ENCODE results near the gene C5orf52. TPM values are rescaled to one million over a fixed set of nuclear protein-coding genes. Genes with fewer than 3 reads are reported as not detected.
"Not testable (repeated sequence)": the region's sequence is repeated elsewhere in the genome, so short reads cannot be mapped to it uniquely, and the experiment has no call there.

Gene C5orf52
- total RNA-seq, 2 experiments from 2014 or later, result not detected

- peaks cover 12% of the 10 kb centered on the region for H3K27me3 Mint-ChIP-seq
- no peak overlapping the region for H3K27ac Mint-ChIP-seq
- ChIA-PET CTCF (interaction anchor here (0.8 to 1.7 kb wide), 3 partner anchors 19 to 74 kb away, joined by 3 to 10 read pairs (median 3); partner anchors contain the start of gene LSM11), POLR2A (interaction anchor here (1.6 to 2.0 kb wide), 3 partner anchors 69 to 74 kb away, joined by 4 to 6 read pairs (median 5); partner anchors contain the start of gene LSM11)
- H3K4me3 Mint-ChIP-seq, result peak overlapping the region; percentile 87
- no peaks in the 10 kb centered on the region for H3K9me3 Mint-ChIP-seq
- no peak for ATAC-seq (ENCODE audit: poor library complexity)
- peaks cover 16% of the 10 kb centered on the region for H3K4me1 ChIP-seq (ENCODE audit: insufficient read depth, low read length)
- intact Hi-C loops (cut with DNase I, micrococcal nuclease), result loop anchor here (1.0 kb wide), 2 partner anchors 49 to 74 kb away; partner anchors contain the start of gene LSM11 (in 2 of the 2)
- H3K36me3 ChIP-seq (ENCODE audit: insufficient read depth, low read length), result no peaks in the 10 kb centered on the region
- H3K27me3 ChIP-seq (ENCODE audit: control insufficient read depth in 1 of 2, insufficient read depth in 2 of 2, low read length in 2 of 2), result peaks cover 12 to 14% of the 10 kb centered on the region in 2 experiments
- no peak overlapping the region for H3K27ac ChIP-seq (ENCODE audit: low read depth in 1 of 2, low read length in 2 of 2)
- H3K9me3 ChIP-seq (ENCODE audit: control insufficient read depth in 1 of 2, insufficient read depth in 1 of 2, low read length in 2 of 2), result peaks cover 0 to 5% of the 10 kb centered on the region in 2 experiments
- peaks cover 23% of the 10 kb centered on the region for H3K4me1 Mint-ChIP-seq (ENCODE audit: low read depth)
- no peak for DNase-seq
- no peak overlapping the region for H3K4me3 ChIP-seq (ENCODE audit: low read length)
- TF ChIP-seq CTCF (IDR thresholded peaks at IDR 0.05), result no peak
- H3K36me3 Mint-ChIP-seq (ENCODE audit: low read depth), result peaks cover 3% of the 10 kb centered on the region
These were observed 1.6 kb upstream of the C5orf52 start for GRCh38 chr5:157669701-157670097.

- intact Hi-C loops (cut with DNase I, micrococcal nuclease), result no loop called here
- peaks cover 16% of the 10 kb centered on the region for H3K4me1 ChIP-seq (ENCODE audit: insufficient read depth, low read length)
- peaks cover 12 to 14% of the 10 kb centered on the region in 2 experiments for H3K27me3 ChIP-seq (ENCODE audit: control insufficient read depth in 1 of 2, insufficient read depth in 2 of 2, low read length in 2 of 2)
- Mint-ChIP-seq H3K27ac (no peak overlapping the region), H3K4me3 (peak overlapping the region; percentile 87), H3K27me3 (peaks cover 12% of the 10 kb centered on the region), H3K9me3 (no peaks in the 10 kb centered on the region), H3K36me3 (ENCODE audit: low read depth) (peaks cover 3% of the 10 kb centered on the region), H3K4me1 (ENCODE audit: low read depth) (peaks cover 23% of the 10 kb centered on the region)
- ChIA-PET CTCF (no interaction called here), POLR2A (interaction anchor here (1.2 to 2.0 kb wide), 2 partner anchors 72 to 529 kb away, joined by 3 to 5 read pairs; partner anchors contain the start of genes LSM11 and MED7)
- no peaks in the 10 kb centered on the region for H3K36me3 ChIP-seq (ENCODE audit: insufficient read depth, low read length)
- no peak overlapping the region for H3K27ac ChIP-seq (ENCODE audit: low read depth in 1 of 2, low read length in 2 of 2)
- peaks cover 0 to 5% of the 10 kb centered on the region in 2 experiments for H3K9me3 ChIP-seq (ENCODE audit: control insufficient read depth in 1 of 2, insufficient read depth in 1 of 2, low read length in 2 of 2)
- DNase-seq, result no peak
- ATAC-seq (ENCODE audit: poor library complexity), result no peak
- TF ChIP-seq CTCF (IDR thresholded peaks at IDR 0.05), result no peak
- H3K4me3 ChIP-seq (ENCODE audit: low read length), result peak overlapping the region; percentile 71
These were observed 428 bp downstream of the C5orf52 start for GRCh38 chr5:157671592-157672330.

- no peak for TF ChIP-seq CTCF (IDR thresholded peaks at IDR 0.05)
- DNase-seq (no peak), ATAC-seq (ENCODE audit: poor library complexity) (no peak)
- peaks cover 3% of the 10 kb centered on the region for H3K36me3 Mint-ChIP-seq (ENCODE audit: low read depth)
- H3K27me3 ChIP-seq (ENCODE audit: control insufficient read depth in 1 of 2, insufficient read depth in 2 of 2, low read length in 2 of 2), result peaks cover 12 to 14% of the 10 kb centered on the region in 2 experiments
- H3K27ac Mint-ChIP-seq, result no peak overlapping the region
- H3K4me1 ChIP-seq (ENCODE audit: insufficient read depth, low read length), result peaks cover 16% of the 10 kb centered on the region
- POLR2A ChIA-PET, result no interaction called here
- intact Hi-C loops (cut with DNase I, micrococcal nuclease), result no loop called here
- H3K36me3 ChIP-seq (ENCODE audit: insufficient read depth, low read length), result no peaks in the 10 kb centered on the region
- H3K27me3 Mint-ChIP-seq, result peaks cover 12% of the 10 kb centered on the region
- peak overlapping the region; percentile 87 for H3K4me3 Mint-ChIP-seq
- H3K9me3 Mint-ChIP-seq, result no peaks in the 10 kb centered on the region
- no peak overlapping the region for H3K4me3 ChIP-seq (ENCODE audit: low read length)
- peaks cover 23% of the 10 kb centered on the region for H3K4me1 Mint-ChIP-seq (ENCODE audit: low read depth)
- H3K9me3 ChIP-seq (ENCODE audit: control insufficient read depth in 1 of 2, insufficient read depth in 1 of 2, low read length in 2 of 2), result peaks cover 0 to 5% of the 10 kb centered on the region in 2 experiments
- H3K27ac ChIP-seq (ENCODE audit: low read depth in 1 of 2, low read length in 2 of 2), result no peak overlapping the region
- CTCF ChIA-PET, result no interaction called here
These were observed 1.6 kb downstream of the C5orf52 start for GRCh38 chr5:157672976-157673375.

GRCh38 chr5:157674351-157674750, 3.0 kb downstream of the C5orf52 start:
- H3K9me3 ChIP-seq (ENCODE audit: control insufficient read depth in 1 of 2, insufficient read depth in 1 of 2, low read length in 2 of 2); H3K4me3 ChIP-seq (ENCODE audit: low read length); H3K36me3 Mint-ChIP-seq (ENCODE audit: low read depth); H3K9me3 Mint-ChIP-seq; POLR2A ChIA-PET; H3K36me3 ChIP-seq (ENCODE audit: insufficient read depth, low read length); H3K4me3 Mint-ChIP-seq; ATAC-seq (ENCODE audit: poor library complexity); DNase-seq; H3K27ac Mint-ChIP-seq; intact Hi-C loops (cut with DNase I, micrococcal nuclease); CTCF ChIA-PET; H3K27ac ChIP-seq (ENCODE audit: low read depth in 1 of 2, low read length in 2 of 2): not testable (repeated sequence)
- Mint-ChIP-seq H3K4me1 (ENCODE audit: low read depth) (peaks cover 23% of the 10 kb centered on the region), H3K27me3 (peaks cover 12% of the 10 kb centered on the region)
- H3K4me1 ChIP-seq (ENCODE audit: insufficient read depth, low read length), result peaks cover 16% of the 10 kb centered on the region
- peaks cover 12 to 14% of the 10 kb centered on the region in 2 experiments for H3K27me3 ChIP-seq (ENCODE audit: control insufficient read depth in 1 of 2, insufficient read depth in 2 of 2, low read length in 2 of 2)
